B cell (primary cell): ENCODE results near the gene ZNF14.

Source experiments
- EZH2 ChIP-seq: IDR thresholded peaks from 2 replicates; pipeline ENCODE4 v1.6.1; 2012; ENCODE audit warnings: borderline replicate concordance, low read depth, mild to moderate bottlenecking, moderate library complexity, low read length; ENCODE audit not compliant: insufficient read depth, poor library complexity, severe bottlenecking
- TF ChIP-seq, protein P1 (sequence below): fragments of 200-600 bp; IDR thresholded peaks from one replicate; pipeline ENCODE4 v1.8.0; 2022; ENCODE audit warnings: antibody characterized with exemption, mild to moderate bottlenecking

DNA sequence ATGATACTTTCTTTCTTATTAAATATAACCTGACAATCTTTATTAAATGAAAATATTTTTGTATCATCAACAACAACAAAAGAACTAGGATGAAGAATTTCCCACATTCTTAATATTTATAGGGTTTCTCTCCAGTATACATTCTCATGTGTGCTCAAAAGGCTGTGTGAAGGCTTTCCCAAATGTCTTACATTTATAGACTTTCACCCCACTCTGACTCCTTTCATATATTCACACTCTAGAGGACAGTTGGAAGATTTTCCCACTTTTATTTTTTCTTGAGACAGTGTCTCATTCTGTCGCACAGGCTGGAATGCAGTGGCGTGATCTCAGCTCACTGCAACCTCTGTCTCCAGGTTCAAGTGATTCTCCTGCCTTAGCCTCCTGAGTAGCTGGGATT, 22.4 kb downstream of the ZNF14 start:
- no peak for TF ChIP-seq EZH2
- TF ChIP-seq, protein P1, sequence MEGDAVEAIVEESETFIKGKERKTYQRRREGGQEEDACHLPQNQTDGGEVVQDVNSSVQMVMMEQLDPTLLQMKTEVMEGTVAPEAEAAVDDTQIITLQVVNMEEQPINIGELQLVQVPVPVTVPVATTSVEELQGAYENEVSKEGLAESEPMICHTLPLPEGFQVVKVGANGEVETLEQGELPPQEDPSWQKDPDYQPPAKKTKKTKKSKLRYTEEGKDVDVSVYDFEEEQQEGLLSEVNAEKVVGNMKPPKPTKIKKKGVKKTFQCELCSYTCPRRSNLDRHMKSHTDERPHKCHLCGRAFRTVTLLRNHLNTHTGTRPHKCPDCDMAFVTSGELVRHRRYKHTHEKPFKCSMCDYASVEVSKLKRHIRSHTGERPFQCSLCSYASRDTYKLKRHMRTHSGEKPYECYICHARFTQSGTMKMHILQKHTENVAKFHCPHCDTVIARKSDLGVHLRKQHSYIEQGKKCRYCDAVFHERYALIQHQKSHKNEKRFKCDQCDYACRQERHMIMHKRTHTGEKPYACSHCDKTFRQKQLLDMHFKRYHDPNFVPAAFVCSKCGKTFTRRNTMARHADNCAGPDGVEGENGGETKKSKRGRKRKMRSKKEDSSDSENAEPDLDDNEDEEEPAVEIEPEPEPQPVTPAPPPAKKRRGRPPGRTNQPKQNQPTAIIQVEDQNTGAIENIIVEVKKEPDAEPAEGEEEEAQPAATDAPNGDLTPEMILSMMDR: no peak
